ENCODE measurements around the gene KRTAP9-7.

DNA sequence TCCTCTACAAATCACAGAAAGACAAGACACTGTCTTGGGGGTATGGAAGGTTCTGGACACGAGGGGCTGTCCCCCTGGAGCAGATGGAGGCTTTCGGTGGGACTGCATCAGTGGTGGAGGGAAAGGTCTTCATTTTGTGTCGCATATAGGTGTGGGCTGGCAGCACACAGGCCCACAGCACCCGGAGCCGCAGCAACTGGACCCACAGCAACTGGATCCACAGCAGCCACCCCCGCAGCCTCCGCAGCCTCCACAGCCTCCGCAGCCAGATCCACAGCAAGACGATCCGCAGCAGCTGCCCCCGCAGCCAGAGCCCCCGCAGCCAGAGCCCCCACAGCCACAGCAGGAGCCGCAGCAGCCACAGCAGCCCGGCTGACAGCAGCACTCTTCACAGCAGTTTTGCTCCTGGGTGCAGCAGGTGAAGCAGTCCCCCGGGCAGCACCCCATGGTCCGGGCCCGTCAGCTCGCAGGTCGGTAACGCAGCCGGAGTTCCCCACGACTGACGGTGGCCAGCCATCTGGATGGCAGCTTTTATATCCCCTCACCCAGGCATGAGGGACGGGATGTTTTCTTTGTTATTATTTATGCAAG lies 39.8 kb downstream of the KRTAP9-7 start, which contains the start of gene KRTAP17-1:
- TF ChIP-seq, protein P1, sequence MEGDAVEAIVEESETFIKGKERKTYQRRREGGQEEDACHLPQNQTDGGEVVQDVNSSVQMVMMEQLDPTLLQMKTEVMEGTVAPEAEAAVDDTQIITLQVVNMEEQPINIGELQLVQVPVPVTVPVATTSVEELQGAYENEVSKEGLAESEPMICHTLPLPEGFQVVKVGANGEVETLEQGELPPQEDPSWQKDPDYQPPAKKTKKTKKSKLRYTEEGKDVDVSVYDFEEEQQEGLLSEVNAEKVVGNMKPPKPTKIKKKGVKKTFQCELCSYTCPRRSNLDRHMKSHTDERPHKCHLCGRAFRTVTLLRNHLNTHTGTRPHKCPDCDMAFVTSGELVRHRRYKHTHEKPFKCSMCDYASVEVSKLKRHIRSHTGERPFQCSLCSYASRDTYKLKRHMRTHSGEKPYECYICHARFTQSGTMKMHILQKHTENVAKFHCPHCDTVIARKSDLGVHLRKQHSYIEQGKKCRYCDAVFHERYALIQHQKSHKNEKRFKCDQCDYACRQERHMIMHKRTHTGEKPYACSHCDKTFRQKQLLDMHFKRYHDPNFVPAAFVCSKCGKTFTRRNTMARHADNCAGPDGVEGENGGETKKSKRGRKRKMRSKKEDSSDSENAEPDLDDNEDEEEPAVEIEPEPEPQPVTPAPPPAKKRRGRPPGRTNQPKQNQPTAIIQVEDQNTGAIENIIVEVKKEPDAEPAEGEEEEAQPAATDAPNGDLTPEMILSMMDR (IDR thresholded peaks at IDR 0.05; ENCODE audit: poor library complexity), result no peak
- no peak for TF ChIP-seq EZH2 (IDR thresholded peaks at IDR 0.05; ENCODE audit: borderline replicate concordance)
- TF ChIP-seq EZH2phosphoT487 (IDR thresholded peaks at IDR 0.05; ENCODE audit: low read depth, severe bottlenecking, unreplicated experiment), result no peak
